Neural cell (in vitro differentiated cells): ENCODE measurements around the gene CXCL16. TPM values are rescaled to one million over a fixed set of nuclear protein-coding genes. Genes with fewer than 3 reads are reported as not detected.

Source experiments
- H2AFZ ChIP-seq: fragments of 200-600, 300-800 bp; sonication (generic), shearing (Covaris generic); 2 replicates; pipeline ENCODE4 v1.6.0; 2014; ENCODE audit warnings: low read depth, mild to moderate bottlenecking, antibody characterized with exemption, low read length, moderate library complexity
- H3F3A ChIP-seq: fragments of 200-600 bp; shearing (Covaris generic); 2 replicates; pipeline ENCODE4 v1.6.1; 2016; ENCODE audit warnings: mild to moderate bottlenecking, moderate library complexity, mixed read lengths, antibody characterized with exemption, low read length; ENCODE audit not compliant: insufficient read depth, poor library complexity, severe bottlenecking
- H3K27ac ChIP-seq: fragments of 200-600, 300-800 bp; sonication (generic), shearing (Covaris generic); 2 replicates; pipeline ENCODE4 v1.5.1; 2014; ENCODE audit warnings: mild to moderate bottlenecking, low read length, moderate library complexity
- H3K27me3 ChIP-seq: fragments of 300-800, 200-600 bp; sonication (generic), shearing (Covaris generic); 2 replicates; pipeline ENCODE4 v1.6.0; 2014; ENCODE audit warnings: mild to moderate bottlenecking, low read depth, low read length, moderate library complexity; ENCODE audit not compliant: insufficient read depth
- H3K36me3 ChIP-seq: fragments of 300-800, 200-600 bp; sonication (generic), shearing (Covaris generic); 2 replicates; pipeline ENCODE4 v1.5.1; 2014; ENCODE audit warnings: mild to moderate bottlenecking, antibody characterized with exemption, low read length, moderate library complexity; ENCODE audit not compliant: insufficient read depth
- H3K4me2 ChIP-seq: fragments of 300-800, 200-600 bp; sonication (generic), shearing (Covaris generic); 2 replicates; pipeline ENCODE4 v1.6.0; 2014; ENCODE audit warnings: mild to moderate bottlenecking, low read length
- H3K4me3 ChIP-seq: fragments of 300-800, 200-600 bp; sonication (generic), shearing (Covaris generic); 2 replicates; pipeline ENCODE4 v1.5.1; 2014; ENCODE audit warnings: mild to moderate bottlenecking, low read length, moderate library complexity
- H3K79me2 ChIP-seq: fragments of 200-600 bp; shearing (Covaris generic); replicated peaks from 2 replicates; pipeline ENCODE4 v1.6.0; 2014; ENCODE audit warnings: mild to moderate bottlenecking, low read length, moderate library complexity; ENCODE audit not compliant: insufficient read depth
- H3K9ac ChIP-seq: fragments of 300-800, 200-600 bp; sonication (generic), shearing (Covaris generic); 2 replicates; pipeline ENCODE4 v1.6.1; 2016; ENCODE audit warnings: mild to moderate bottlenecking, low read length, mixed read lengths
- H3K9me2 ChIP-seq: fragments of 200-600 bp; shearing (Covaris generic); 2 replicates; pipeline ENCODE4 v1.6.1; 2016; ENCODE audit warnings: mild to moderate bottlenecking, low read length, mixed read lengths; ENCODE audit not compliant: insufficient read depth
- H3K9me3 ChIP-seq: fragments of 200-600, 300-800 bp; sonication (generic), shearing (Covaris generic); 2 replicates; pipeline ENCODE4 v1.6.1; 2016; ENCODE audit warnings: mild to moderate bottlenecking, mixed run types, low read length, moderate library complexity, mixed read lengths
- H4K20me1 ChIP-seq: fragments of 200-600 bp; shearing (Covaris generic); 2 replicates; pipeline ENCODE4 v1.6.1; 2016; ENCODE audit warnings: mild to moderate bottlenecking, mixed run types; ENCODE audit not compliant: insufficient read depth
- EP300 ChIP-seq: fragments of 450-650 bp; conservative IDR thresholded peaks from 2 replicates; pipeline ENCODE4 v1.6.1; 2014; ENCODE audit warnings: antibody characterized with exemption, mild to moderate bottlenecking, moderate library complexity; ENCODE audit not compliant: poor library complexity, severe bottlenecking
- EZH2 ChIP-seq: fragments of 200-600, 300-800 bp; shearing (Covaris generic), sonication (generic); IDR thresholded peaks from 2 replicates; pipeline ENCODE4 v1.6.1; 2014; ENCODE audit warnings: antibody characterized with exemption, low read length, borderline replicate concordance, mild to moderate bottlenecking; ENCODE audit not compliant: insufficient read depth, poor library complexity, severe bottlenecking
- MXI1 ChIP-seq: fragments of 450-650 bp; conservative IDR thresholded peaks from 2 replicates; pipeline ENCODE4 v1.6.1; 2014; ENCODE audit warnings: antibody characterized with exemption, mild to moderate bottlenecking; ENCODE audit not compliant: poor library complexity, severe bottlenecking
- POLR2AphosphoS5 ChIP-seq: IDR thresholded peaks from 2 replicates; pipeline ENCODE4 v1.6.1; 2012
- RAD21 ChIP-seq: fragments of 450-650 bp; conservative IDR thresholded peaks from 2 replicates; pipeline ENCODE4 v1.6.1; 2014; ENCODE audit warnings: antibody characterized with exemption, mild to moderate bottlenecking, moderate library complexity
- SMC3 ChIP-seq: fragments of 450-650 bp; conservative IDR thresholded peaks from 2 replicates; pipeline ENCODE4 v1.6.1; 2014; ENCODE audit warnings: antibody characterized with exemption, mild to moderate bottlenecking, moderate library complexity; ENCODE audit not compliant: poor library complexity
- TAF1 ChIP-seq: IDR thresholded peaks from 2 replicates; pipeline ENCODE4 v1.6.1; 2012; ENCODE audit warnings: low read depth
- polyA plus RNA-seq: library from polyadenylated mRNA; depleted of rRNA; stranded (reverse); fragments of >200 nt; gene quantifications from 2 replicates; pipeline ENCODE4 v1.2.3, GENCODE V29; 2014
- TF ChIP-seq, protein P1 (sequence below): fragments of 450-650 bp; IDR thresholded peaks from 2 replicates; pipeline ENCODE4 v1.5.1; 2014; ENCODE audit warnings: antibody characterized with exemption, mild to moderate bottlenecking, moderate library complexity; ENCODE audit not compliant: poor library complexity, severe bottlenecking
- TF ChIP-seq, protein P2 (sequence below): IDR thresholded peaks from 2 replicates; pipeline ENCODE4 v1.6.1; 2012; ENCODE audit warnings: borderline replicate concordance

CXCL16 gene
- polyA plus RNA-seq, 1 donor from 2014 or later, result not detected

DNA sequence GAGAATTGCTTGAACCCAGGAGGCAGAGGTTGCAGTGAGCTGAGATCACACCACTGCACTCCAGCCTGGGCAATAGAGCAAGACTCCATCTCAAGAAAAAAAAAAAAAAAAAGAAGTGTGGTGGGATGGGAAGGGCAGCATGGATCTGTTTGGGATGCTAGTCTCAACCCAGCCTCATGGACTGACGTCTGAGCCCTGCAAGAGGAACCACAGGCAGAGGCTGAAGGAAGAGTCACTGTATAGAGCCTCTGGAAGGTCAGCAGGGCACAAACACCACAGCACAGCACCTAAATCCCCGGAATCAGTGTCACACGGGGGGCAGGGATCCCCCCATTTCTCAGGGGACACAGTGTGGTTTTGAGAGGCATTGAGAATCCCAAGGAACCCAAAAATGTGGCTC lies 10.9 kb upstream of the CXCL16 start:
- Histone ChIP-seq H3F3A (no peaks in the 10 kb centered on the region), H3K79me2 (no peaks in the 10 kb centered on the region)
- TF ChIP-seq EZH2, result no peak
- no peak for TF ChIP-seq POLR2AphosphoS5
- no peak for TF ChIP-seq RAD21
- TF ChIP-seq TAF1, result no peak
- TF ChIP-seq, protein P1, sequence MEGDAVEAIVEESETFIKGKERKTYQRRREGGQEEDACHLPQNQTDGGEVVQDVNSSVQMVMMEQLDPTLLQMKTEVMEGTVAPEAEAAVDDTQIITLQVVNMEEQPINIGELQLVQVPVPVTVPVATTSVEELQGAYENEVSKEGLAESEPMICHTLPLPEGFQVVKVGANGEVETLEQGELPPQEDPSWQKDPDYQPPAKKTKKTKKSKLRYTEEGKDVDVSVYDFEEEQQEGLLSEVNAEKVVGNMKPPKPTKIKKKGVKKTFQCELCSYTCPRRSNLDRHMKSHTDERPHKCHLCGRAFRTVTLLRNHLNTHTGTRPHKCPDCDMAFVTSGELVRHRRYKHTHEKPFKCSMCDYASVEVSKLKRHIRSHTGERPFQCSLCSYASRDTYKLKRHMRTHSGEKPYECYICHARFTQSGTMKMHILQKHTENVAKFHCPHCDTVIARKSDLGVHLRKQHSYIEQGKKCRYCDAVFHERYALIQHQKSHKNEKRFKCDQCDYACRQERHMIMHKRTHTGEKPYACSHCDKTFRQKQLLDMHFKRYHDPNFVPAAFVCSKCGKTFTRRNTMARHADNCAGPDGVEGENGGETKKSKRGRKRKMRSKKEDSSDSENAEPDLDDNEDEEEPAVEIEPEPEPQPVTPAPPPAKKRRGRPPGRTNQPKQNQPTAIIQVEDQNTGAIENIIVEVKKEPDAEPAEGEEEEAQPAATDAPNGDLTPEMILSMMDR, result no peak
- no peak for TF ChIP-seq MXI1
- TF ChIP-seq EP300, result no peak
- no peak for TF ChIP-seq SMC3
- TF ChIP-seq, protein P2, sequence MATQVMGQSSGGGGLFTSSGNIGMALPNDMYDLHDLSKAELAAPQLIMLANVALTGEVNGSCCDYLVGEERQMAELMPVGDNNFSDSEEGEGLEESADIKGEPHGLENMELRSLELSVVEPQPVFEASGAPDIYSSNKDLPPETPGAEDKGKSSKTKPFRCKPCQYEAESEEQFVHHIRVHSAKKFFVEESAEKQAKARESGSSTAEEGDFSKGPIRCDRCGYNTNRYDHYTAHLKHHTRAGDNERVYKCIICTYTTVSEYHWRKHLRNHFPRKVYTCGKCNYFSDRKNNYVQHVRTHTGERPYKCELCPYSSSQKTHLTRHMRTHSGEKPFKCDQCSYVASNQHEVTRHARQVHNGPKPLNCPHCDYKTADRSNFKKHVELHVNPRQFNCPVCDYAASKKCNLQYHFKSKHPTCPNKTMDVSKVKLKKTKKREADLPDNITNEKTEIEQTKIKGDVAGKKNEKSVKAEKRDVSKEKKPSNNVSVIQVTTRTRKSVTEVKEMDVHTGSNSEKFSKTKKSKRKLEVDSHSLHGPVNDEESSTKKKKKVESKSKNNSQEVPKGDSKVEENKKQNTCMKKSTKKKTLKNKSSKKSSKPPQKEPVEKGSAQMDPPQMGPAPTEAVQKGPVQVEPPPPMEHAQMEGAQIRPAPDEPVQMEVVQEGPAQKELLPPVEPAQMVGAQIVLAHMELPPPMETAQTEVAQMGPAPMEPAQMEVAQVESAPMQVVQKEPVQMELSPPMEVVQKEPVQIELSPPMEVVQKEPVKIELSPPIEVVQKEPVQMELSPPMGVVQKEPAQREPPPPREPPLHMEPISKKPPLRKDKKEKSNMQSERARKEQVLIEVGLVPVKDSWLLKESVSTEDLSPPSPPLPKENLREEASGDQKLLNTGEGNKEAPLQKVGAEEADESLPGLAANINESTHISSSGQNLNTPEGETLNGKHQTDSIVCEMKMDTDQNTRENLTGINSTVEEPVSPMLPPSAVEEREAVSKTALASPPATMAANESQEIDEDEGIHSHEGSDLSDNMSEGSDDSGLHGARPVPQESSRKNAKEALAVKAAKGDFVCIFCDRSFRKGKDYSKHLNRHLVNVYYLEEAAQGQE, result no peak

DNA sequence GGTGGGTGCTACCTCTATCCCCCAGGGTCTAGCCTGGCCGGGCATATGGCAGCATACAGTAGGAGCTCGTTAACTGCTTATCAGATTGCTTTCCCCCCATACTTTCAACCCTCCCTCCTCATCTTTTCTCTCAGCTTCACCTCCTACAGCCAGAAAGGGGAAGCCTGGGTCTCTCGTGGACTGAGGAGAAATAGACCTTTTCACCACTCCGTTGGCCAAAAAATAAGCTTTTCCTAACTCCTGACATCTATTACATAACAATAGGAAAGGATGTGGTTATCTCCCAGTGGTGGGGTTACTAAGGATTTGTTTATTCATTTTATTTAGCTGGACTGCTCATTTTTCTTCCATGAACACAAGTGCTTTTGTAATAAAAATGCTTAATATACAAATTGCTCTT lies 9.0 kb upstream of the CXCL16 start:
- H3K4me2 ChIP-seq, result no peak overlapping the region
- H3K9me3 ChIP-seq, result no peaks in the 10 kb centered on the region
- H3K4me3 ChIP-seq, result no peak overlapping the region
- no peak overlapping the region for H2AFZ ChIP-seq
- no peaks in the 10 kb centered on the region for H4K20me1 ChIP-seq
- no peaks in the 10 kb centered on the region for H3K36me3 ChIP-seq
- H3K9ac ChIP-seq, result no peak overlapping the region
- TF ChIP-seq SMC3, result no peak
- TF ChIP-seq RAD21, result no peak
- TF ChIP-seq POLR2AphosphoS5, result no peak
- TF ChIP-seq MXI1, result no peak
- no peaks in the 10 kb centered on the region for H3K79me2 ChIP-seq
- no peaks in the 10 kb centered on the region for H3K9me2 ChIP-seq
- no peak overlapping the region for H3K27ac ChIP-seq
- no peaks in the 10 kb centered on the region for H3F3A ChIP-seq
- H3K27me3 ChIP-seq, result peaks cover 21% of the 10 kb centered on the region

More for the DNA sequence above, 10.9 kb upstream of the CXCL16 start:
- Histone ChIP-seq H4K20me1 (no peaks in the 10 kb centered on the region), H3K9me3 (no peaks in the 10 kb centered on the region), H3K27ac (no peak overlapping the region), H3K9me2 (no peaks in the 10 kb centered on the region), H3K9ac (no peak overlapping the region), H3K4me2 (no peak overlapping the region), H2AFZ (no peak overlapping the region), H3K36me3 (no peaks in the 10 kb centered on the region), H3K4me3 (no peak overlapping the region), H3K27me3 (peaks cover 4% of the 10 kb centered on the region)

DNA sequence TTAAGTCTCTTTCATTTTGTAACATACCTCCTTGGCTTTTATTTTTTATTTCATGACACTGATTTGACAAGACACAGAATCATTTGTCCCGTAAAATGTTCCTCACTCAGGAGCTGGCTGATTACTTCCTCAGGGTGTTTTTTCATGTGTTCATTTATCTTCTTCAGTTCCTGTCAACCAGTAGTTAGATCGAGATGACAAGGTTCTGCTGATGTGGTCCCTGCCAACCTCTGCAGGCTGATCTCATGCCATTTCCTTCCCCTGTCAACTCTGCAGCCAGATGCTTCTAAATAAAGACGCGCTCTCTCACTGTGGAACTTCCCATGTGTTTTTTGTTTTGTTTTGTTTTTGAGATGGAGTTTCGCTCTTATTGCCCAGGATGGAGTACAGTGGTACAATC lies 8.1 kb upstream of the CXCL16 start:
- Histone ChIP-seq H3K4me3 (no peak overlapping the region), H3K9ac (no peak overlapping the region), H3K27ac (no peak overlapping the region), H3F3A (no peaks in the 10 kb centered on the region), H3K36me3 (no peaks in the 10 kb centered on the region), H3K4me2 (no peak overlapping the region), H2AFZ (no peak overlapping the region), H4K20me1 (no peaks in the 10 kb centered on the region), H3K79me2 (no peaks in the 10 kb centered on the region), H3K9me2 (no peaks in the 10 kb centered on the region), H3K27me3 (peaks cover 21% of the 10 kb centered on the region), H3K9me3 (no peaks in the 10 kb centered on the region)
- TF ChIP-seq RAD21, result no peak
- no peak for TF ChIP-seq EZH2
- TF ChIP-seq, protein P1, result no peak
- no peak for TF ChIP-seq EP300
- TF ChIP-seq TAF1, result no peak
- TF ChIP-seq, protein P2, result no peak
- TF ChIP-seq POLR2AphosphoS5, result no peak
- TF ChIP-seq SMC3, result no peak
- TF ChIP-seq MXI1, result no peak
